Activated CD4-positive, alpha-beta T cell treated with anti-CD3 and anti-CD28 coated beads for 1 hour (primary cell): ENCODE results near the gene CTR9.

ENCODE experiments used
- DNase-seq: peaks from one replicate; pipeline ENCODE4 v3.0.0-alpha.2; 2020

CTR9 gene

DNA sequence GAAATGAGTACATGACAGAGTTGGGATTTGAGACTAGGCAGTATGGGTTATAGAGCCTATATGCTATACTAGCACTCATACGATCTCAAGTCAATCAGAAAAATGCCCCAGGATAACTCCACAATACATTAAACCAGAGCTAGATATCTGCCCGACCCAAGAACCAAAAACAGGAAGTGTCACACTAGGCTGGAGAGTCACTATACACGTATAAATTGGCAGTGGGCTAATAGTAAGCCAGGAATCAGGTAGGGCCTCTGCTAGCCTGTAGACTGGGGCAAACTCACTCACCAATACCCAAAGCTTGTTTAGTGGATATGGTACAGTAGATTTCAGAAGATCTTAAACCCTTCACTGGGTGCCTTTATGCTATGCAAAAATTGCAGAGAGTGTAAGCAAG, 73.8 kb downstream of the CTR9 start:
- no peak for DNase-seq

DNA sequence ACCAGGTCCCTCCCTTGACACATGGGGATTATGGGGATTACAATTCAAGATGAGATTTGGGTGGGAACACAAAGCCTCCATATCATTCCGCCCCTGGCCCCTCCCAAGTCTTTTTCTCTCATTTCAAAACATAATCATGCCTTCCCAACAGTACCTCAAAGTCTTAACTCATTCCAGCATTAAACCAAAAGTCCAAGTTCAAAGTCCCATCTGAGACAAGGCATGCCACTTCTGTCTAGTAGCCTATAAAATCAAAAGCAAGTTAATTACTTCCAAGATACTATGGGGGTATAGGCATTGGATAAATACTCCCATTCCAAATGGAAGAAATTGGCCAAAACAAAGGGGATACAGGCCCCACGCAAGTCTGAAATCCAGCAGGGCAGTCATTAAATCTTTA, 77.4 kb downstream of the CTR9 start:
- no peak for DNase-seq

DNA sequence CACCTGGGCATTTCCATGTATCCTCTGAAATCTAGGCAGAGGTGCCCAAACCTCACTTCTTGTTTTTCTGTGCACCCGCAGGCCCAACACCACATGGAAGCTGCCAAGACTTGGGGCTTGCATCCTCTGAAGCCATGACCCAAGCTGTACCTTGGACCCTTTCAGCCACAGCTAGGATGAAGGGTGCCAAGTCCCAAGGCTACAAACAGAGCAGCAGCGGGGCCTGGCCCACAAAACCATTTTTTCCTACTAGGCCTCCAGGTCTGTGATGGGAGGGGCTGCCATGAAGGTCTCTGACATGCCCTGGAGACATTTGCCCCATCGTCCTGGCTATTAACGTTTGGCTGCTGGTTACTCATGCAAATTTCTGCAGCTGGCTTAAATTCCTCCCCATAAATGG, 78.1 kb downstream of the CTR9 start:
- no peak for DNase-seq
